Measurements from ENCODE around the gene KIF23. TPM values are rescaled to one million over a fixed set of nuclear protein-coding genes. Genes with fewer than 3 reads are reported as not detected.

The KIF23 gene
- total RNA-seq, 2 donors from 2014 or later: 53.4 to 82.6 TPM

GRCh38 chr15:69466733-69467132, 52.6 kb downstream of the KIF23 start:
- no peak for TF ChIP-seq CTCF (conservative IDR thresholded peaks at IDR 0.05)
- DNase-seq: no peak
- H3K9ac ChIP-seq (ENCODE audit: extremely low read depth, low read length, poor library complexity, severe bottlenecking): no peak overlapping the region
- no peak overlapping the region for H3K27ac ChIP-seq (ENCODE audit: low read depth, low read length)
- WGBS, 2 experiments (ENCODE audit: insufficient coverage in 1 of 2, insufficient read length in 1 of 2): 86 to 87% methylated on average over 2 of the region's 2 CpGs
- Mint-ChIP-seq H3K27ac (no peak overlapping the region), H3K4me3 (no peak overlapping the region), H3K4me1 (peaks cover 35% of the 10 kb centered on the region), H3K9me3 (no peaks in the 10 kb centered on the region), H3K36me3 (ENCODE audit: low read depth) (no peaks in the 10 kb centered on the region), H3K27me3 (ENCODE audit: insufficient read depth) (peaks cover 20% of the 10 kb centered on the region)
- H3K4me1 ChIP-seq (ENCODE audit: control insufficient read depth, insufficient read depth, low read length): peaks cover 31% of the 10 kb centered on the region
- no peaks in the 10 kb centered on the region for H3K36me3 ChIP-seq (ENCODE audit: control insufficient read depth, insufficient read depth, low read length)
- no peaks in the 10 kb centered on the region for H3K9me3 ChIP-seq (ENCODE audit: control insufficient read depth, low read length)
- H3K4me3 ChIP-seq (ENCODE audit: low read length): no peak overlapping the region
- no peaks in the 10 kb centered on the region for H3K27me3 ChIP-seq (ENCODE audit: control insufficient read depth, insufficient read depth, low read length, poor library complexity, severe bottlenecking)

- peaks cover 31% of the 10 kb centered on the region for H3K4me1 ChIP-seq (ENCODE audit: control insufficient read depth, insufficient read depth, low read length)
- no peaks in the 10 kb centered on the region for H3K36me3 ChIP-seq (ENCODE audit: control insufficient read depth, insufficient read depth, low read length)
- H3K4me3 ChIP-seq (ENCODE audit: low read length): no peak overlapping the region
- WGBS, 2 experiments (ENCODE audit: insufficient coverage in 1 of 2, insufficient read length in 1 of 2): 59 to 65% methylated on average over 9 to 11 of the region's 11 CpGs
- no peaks in the 10 kb centered on the region for H3K9me3 ChIP-seq (ENCODE audit: control insufficient read depth, low read length)
- no peak overlapping the region for H3K9ac ChIP-seq (ENCODE audit: extremely low read depth, low read length, poor library complexity, severe bottlenecking)
- no peak overlapping the region for H3K27ac ChIP-seq (ENCODE audit: low read depth, low read length)
- no peak for TF ChIP-seq CTCF (conservative IDR thresholded peaks at IDR 0.05)
- DNase-seq: peak; percentile 76
- no peaks in the 10 kb centered on the region for H3K27me3 ChIP-seq (ENCODE audit: control insufficient read depth, insufficient read depth, low read length, poor library complexity, severe bottlenecking)
- peaks cover 25% of the 10 kb centered on the region for H3K27me3 Mint-ChIP-seq (ENCODE audit: insufficient read depth)
- H3K4me3 Mint-ChIP-seq: no peak overlapping the region
- H3K4me1 Mint-ChIP-seq: peaks cover 35% of the 10 kb centered on the region
- H3K27ac Mint-ChIP-seq: peak overlapping the region; percentile 46
- H3K36me3 Mint-ChIP-seq (ENCODE audit: low read depth): no peaks in the 10 kb centered on the region
- H3K9me3 Mint-ChIP-seq: no peaks in the 10 kb centered on the region
Measured at GRCh38 chr15:69467636-69468035, 53.5 kb downstream of the KIF23 start.

- Mint-ChIP-seq H3K27ac (peak overlapping the region; percentile 46), H3K4me1 (peaks cover 30% of the 10 kb centered on the region), H3K4me3 (peak overlapping the region; percentile 21), H3K27me3 (ENCODE audit: insufficient read depth) (peaks cover 25% of the 10 kb centered on the region), H3K9me3 (no peaks in the 10 kb centered on the region), H3K36me3 (ENCODE audit: low read depth) (no peaks in the 10 kb centered on the region)
- Histone ChIP-seq H3K9me3 (ENCODE audit: control insufficient read depth, low read length) (no peaks in the 10 kb centered on the region), H3K9ac (ENCODE audit: extremely low read depth, low read length, poor library complexity, severe bottlenecking) (peak overlapping the region; percentile 36), H3K27ac (ENCODE audit: low read depth, low read length) (no peak overlapping the region), H3K4me1 (ENCODE audit: control insufficient read depth, insufficient read depth, low read length) (peaks cover 29% of the 10 kb centered on the region), H3K4me3 (ENCODE audit: low read length) (no peak overlapping the region), H3K36me3 (ENCODE audit: control insufficient read depth, insufficient read depth, low read length) (no peaks in the 10 kb centered on the region), H3K27me3 (ENCODE audit: control insufficient read depth, insufficient read depth, low read length, poor library complexity, severe bottlenecking) (no peaks in the 10 kb centered on the region)
- peak; percentile 58 for DNase-seq
- no peak for TF ChIP-seq CTCF (conservative IDR thresholded peaks at IDR 0.05)
- 87 to 92% methylated on average over 9 to 19 of the region's 19 CpGs for WGBS, 2 experiments (ENCODE audit: insufficient coverage in 1 of 2, insufficient read length in 1 of 2)
Measured at GRCh38 chr15:69468241-69469121, 54.3 kb downstream of the KIF23 start.

Measured in endodermal cell (in vitro differentiated cells).